Fibroblast of lung (primary cell): Measurements from ENCODE around the gene ARFGAP1.

Source experiments
- EZH2 ChIP-seq: IDR thresholded peaks from 2 replicates; pipeline ENCODE4 v1.5.1; 2012; ENCODE audit warnings: low read length, control low read depth, mild to moderate bottlenecking; ENCODE audit errors: missing control alignments
- TF ChIP-seq, protein P1 (sequence below), 2 donors: IDR thresholded peaks in 1 of 2; conservative IDR thresholded peaks in 1 of 2; 1 replicate in 1 of 2; 2 replicates in 1 of 2; pipeline ENCODE4 v1.5.1; 2011 to 2012; ENCODE audit warnings: low read length in 2 of 2, control low read depth in 1 of 2, inconsistent platforms in 1 of 2, low read depth in 1 of 2, mild to moderate bottlenecking in 1 of 2

DNA sequence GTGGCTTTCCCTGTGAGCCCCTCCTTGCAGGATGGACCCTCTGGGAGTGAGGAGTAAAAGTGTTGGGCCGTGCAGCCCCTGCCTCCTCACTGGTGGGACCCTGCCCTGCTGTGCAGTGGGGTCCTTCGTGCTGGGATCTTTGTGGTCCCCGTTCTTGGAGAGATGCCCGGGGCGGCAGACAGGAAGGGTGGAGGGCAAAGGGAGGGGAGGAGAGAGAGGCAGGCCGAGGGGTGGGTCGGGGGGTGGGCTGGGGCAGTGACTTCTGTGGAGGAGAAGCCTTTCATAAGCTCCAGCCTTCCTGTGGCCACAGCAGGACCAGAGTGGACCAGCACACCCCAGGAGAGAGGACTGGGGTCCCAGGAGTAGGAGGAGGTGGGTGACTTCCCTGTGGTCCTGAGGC, 20.3 kb downstream of the ARFGAP1 start, which contains the start of gene COL20A1:
- TF ChIP-seq, protein P1, sequence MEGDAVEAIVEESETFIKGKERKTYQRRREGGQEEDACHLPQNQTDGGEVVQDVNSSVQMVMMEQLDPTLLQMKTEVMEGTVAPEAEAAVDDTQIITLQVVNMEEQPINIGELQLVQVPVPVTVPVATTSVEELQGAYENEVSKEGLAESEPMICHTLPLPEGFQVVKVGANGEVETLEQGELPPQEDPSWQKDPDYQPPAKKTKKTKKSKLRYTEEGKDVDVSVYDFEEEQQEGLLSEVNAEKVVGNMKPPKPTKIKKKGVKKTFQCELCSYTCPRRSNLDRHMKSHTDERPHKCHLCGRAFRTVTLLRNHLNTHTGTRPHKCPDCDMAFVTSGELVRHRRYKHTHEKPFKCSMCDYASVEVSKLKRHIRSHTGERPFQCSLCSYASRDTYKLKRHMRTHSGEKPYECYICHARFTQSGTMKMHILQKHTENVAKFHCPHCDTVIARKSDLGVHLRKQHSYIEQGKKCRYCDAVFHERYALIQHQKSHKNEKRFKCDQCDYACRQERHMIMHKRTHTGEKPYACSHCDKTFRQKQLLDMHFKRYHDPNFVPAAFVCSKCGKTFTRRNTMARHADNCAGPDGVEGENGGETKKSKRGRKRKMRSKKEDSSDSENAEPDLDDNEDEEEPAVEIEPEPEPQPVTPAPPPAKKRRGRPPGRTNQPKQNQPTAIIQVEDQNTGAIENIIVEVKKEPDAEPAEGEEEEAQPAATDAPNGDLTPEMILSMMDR (conservative IDR thresholded peaks at IDR 0.05 in 1 of 2, IDR thresholded peaks at IDR 0.05 in 1 of 2; ENCODE audit: low read depth in 1 of 2, low read length in 2 of 2): no peak
- no peak for TF ChIP-seq EZH2
